Muscle layer of duodenum (tissue), 2 donors: ENCODE measurements around the gene VPS37C.

Experiments used
- H3K27ac ChIP-seq: one replicate; pipeline ENCODE4 v1.7.0; 2013; ENCODE audit warnings: mild to moderate bottlenecking, low read length
- H3K27me3 ChIP-seq: one replicate; pipeline ENCODE4 v1.7.0; 2013; ENCODE audit warnings: low read depth, mild to moderate bottlenecking, control low read depth, low read length
- H3K36me3 ChIP-seq, 2 donors: one replicate each; pipeline ENCODE4 v1.7.0; 2013; ENCODE audit warnings: low read length in 2 of 2, control low read depth in 1 of 2, mild to moderate bottlenecking in 1 of 2; ENCODE audit not compliant: insufficient read depth in 2 of 2, control insufficient read depth in 1 of 2
- H3K4me1 ChIP-seq, 2 donors: one replicate each; pipeline ENCODE4 v1.7.0; 2013; ENCODE audit warnings: low read length in 2 of 2, mild to moderate bottlenecking in 2 of 2, control low read depth in 1 of 2, moderate library complexity in 1 of 2; ENCODE audit not compliant: insufficient read depth in 2 of 2, control insufficient read depth in 1 of 2
- H3K4me3 ChIP-seq, 2 donors: one replicate each; pipeline ENCODE4 v1.7.0; 2013; ENCODE audit warnings: low read length in 2 of 2, low read depth in 1 of 2, mild to moderate bottlenecking in 1 of 2
- H3K9me3 ChIP-seq, 2 donors: one replicate each; pipeline ENCODE4 v1.7.0; 2013; ENCODE audit warnings: low read length in 2 of 2, control low read depth in 1 of 2, mild to moderate bottlenecking in 1 of 2; ENCODE audit not compliant: control insufficient read depth in 1 of 2
- donor health status: healthy.

Gene VPS37C

GRCh38 chr11:61120706-61121191, 40.5 kb downstream of the VPS37C start:
- Histone ChIP-seq H3K27me3 (no peaks in the 10 kb centered on the region), H3K4me1 (peaks cover 0 to 19% of the 10 kb centered on the region in 2 donors), H3K9me3 (no peaks in the 10 kb centered on the region), H3K27ac (no peak overlapping the region), H3K4me3 (no peak overlapping the region), H3K36me3 (no peaks in the 10 kb centered on the region)

- H3K4me1 ChIP-seq: peaks cover 0 to 16% of the 10 kb centered on the region in 2 donors
- no peaks in the 10 kb centered on the region for H3K27me3 ChIP-seq
- no peak overlapping the region for H3K4me3 ChIP-seq
- no peaks in the 10 kb centered on the region for H3K9me3 ChIP-seq
- H3K27ac ChIP-seq: no peak overlapping the region
- no peaks in the 10 kb centered on the region for H3K36me3 ChIP-seq
These were observed 41.0 kb downstream of the VPS37C start for GRCh38 chr11:61120099-61120705.

GRCh38 chr11:61119571-61119970, 41.7 kb downstream of the VPS37C start:
- peaks cover 0 to 16% of the 10 kb centered on the region in 2 donors for H3K4me1 ChIP-seq
- H3K9me3 ChIP-seq: no peaks in the 10 kb centered on the region
- H3K27me3 ChIP-seq: no peaks in the 10 kb centered on the region
- no peak overlapping the region for H3K27ac ChIP-seq
- H3K36me3 ChIP-seq: no peaks in the 10 kb centered on the region
- no peak overlapping the region for H3K4me3 ChIP-seq

- Histone ChIP-seq H3K9me3 (no peaks in the 10 kb centered on the region), H3K4me3 (no peak overlapping the region), H3K36me3 (no peaks in the 10 kb centered on the region), H3K27ac (no peak overlapping the region), H3K27me3 (no peaks in the 10 kb centered on the region), H3K4me1 (peaks cover 0 to 16% of the 10 kb centered on the region in 2 donors)
These were observed 42.2 kb downstream of the VPS37C start for GRCh38 chr11:61119055-61119454.

GRCh38 chr11:61118406-61118805, 42.8 kb downstream of the VPS37C start:
- H3K4me3 ChIP-seq: no peak overlapping the region
- H3K27me3 ChIP-seq: no peaks in the 10 kb centered on the region
- peaks cover 0 to 16% of the 10 kb centered on the region in 2 donors for H3K4me1 ChIP-seq
- no peak overlapping the region for H3K27ac ChIP-seq
- H3K36me3 ChIP-seq: no peaks in the 10 kb centered on the region
- no peaks in the 10 kb centered on the region for H3K9me3 ChIP-seq

- no peak overlapping the region for H3K27ac ChIP-seq
- H3K9me3 ChIP-seq: no peaks in the 10 kb centered on the region
- H3K4me1 ChIP-seq: peaks cover 0 to 16% of the 10 kb centered on the region in 2 donors
- H3K36me3 ChIP-seq: no peaks in the 10 kb centered on the region
- H3K4me3 ChIP-seq: no peak overlapping the region
- H3K27me3 ChIP-seq: no peaks in the 10 kb centered on the region
These were observed 43.2 kb downstream of the VPS37C start for GRCh38 chr11:61118004-61118403.

- Histone ChIP-seq H3K27ac (no peak overlapping the region), H3K4me1 (peaks cover 0 to 16% of the 10 kb centered on the region in 2 donors), H3K4me3 (no peak overlapping the region), H3K9me3 (no peaks in the 10 kb centered on the region), H3K36me3 (no peaks in the 10 kb centered on the region), H3K27me3 (no peaks in the 10 kb centered on the region)
These were observed 44.1 kb downstream of the VPS37C start for GRCh38 chr11:61117168-61117520.

- Histone ChIP-seq H3K9me3 (no peaks in the 10 kb centered on the region), H3K4me3 (no peak overlapping the region), H3K27me3 (no peaks in the 10 kb centered on the region), H3K36me3 (no peaks in the 10 kb centered on the region), H3K27ac (no peak overlapping the region), H3K4me1 (peaks cover 0 to 13% of the 10 kb centered on the region in 2 donors)
These were observed 44.6 kb downstream of the VPS37C start for GRCh38 chr11:61116426-61117167.

GRCh38 chr11:61115498-61116224, 45.6 kb downstream of the VPS37C start:
- Histone ChIP-seq H3K4me1 (peaks cover 0 to 3% of the 10 kb centered on the region in 2 donors), H3K27me3 (no peaks in the 10 kb centered on the region), H3K9me3 (no peaks in the 10 kb centered on the region), H3K4me3 (no peak overlapping the region), H3K36me3 (no peaks in the 10 kb centered on the region), H3K27ac (no peak overlapping the region)

- no peak overlapping the region for H3K27ac ChIP-seq
- no peaks in the 10 kb centered on the region for H3K27me3 ChIP-seq
- no peaks in the 10 kb centered on the region for H3K9me3 ChIP-seq
- no peaks in the 10 kb centered on the region for H3K36me3 ChIP-seq
- no peak overlapping the region for H3K4me3 ChIP-seq
- no peaks in the 10 kb centered on the region for H3K4me1 ChIP-seq
These were observed 46.3 kb downstream of the VPS37C start for GRCh38 chr11:61114913-61115312.

- no peaks in the 10 kb centered on the region for H3K9me3 ChIP-seq
- no peaks in the 10 kb centered on the region for H3K4me1 ChIP-seq
- H3K27me3 ChIP-seq: no peaks in the 10 kb centered on the region
- H3K27ac ChIP-seq: no peak overlapping the region
- H3K36me3 ChIP-seq: no peaks in the 10 kb centered on the region
- no peak overlapping the region for H3K4me3 ChIP-seq
These were observed 48.0 kb downstream of the VPS37C start for GRCh38 chr11:61113201-61113600.
